IMR-90 (cell line): ENCODE data around the gene MON2. TPM values are rescaled to one million over a fixed set of nuclear protein-coding genes. Genes with fewer than 3 reads are reported as not detected.
A peak's percentile ranks its signal among the peaks of the same experiment; 100 is the strongest.

Source experiments
- ATAC-seq: fragments of 200-7000 bp; cut with Tn5 transposase; 2 replicates; pipeline ENCODE4 v1.9.1; 2020; ENCODE audit warnings: low read depth, mild to moderate bottlenecking, moderate library complexity
- BruUV-seq: library from RNA; stranded (reverse); fragments of 400-500 nt; replicated peaks from 2 replicates; lab custom pipeline; 2021; lab: Mats Ljungman, UMichigan
- CTCF ChIA-PET: fragments of 300-600 bp; formaldehyde crosslinking; extraction: SDS; loops from one replicate; lab custom pipeline; 2021; ENCODE audit warnings: antibody characterized with exemption; lab: Yijun Ruan, JAX
- POLR2A ChIA-PET: fragments of 300-600 bp; sonication (Branson Sonifier 250); formaldehyde crosslinking; loops from one replicate; lab custom pipeline; 2022; ENCODE audit warnings: antibody characterized with exemption; ENCODE audit not compliant: unreplicated experiment; lab: Charles Lee
- DNase-seq: peaks from one replicate; pipeline ENCODE4 v3.0.0; 2013
- H2AFZ ChIP-seq: replicated peaks from 2 replicates; pipeline ENCODE3; 2013; ENCODE audit warnings: low read length, mild to moderate bottlenecking; ENCODE audit not compliant: poor library complexity
- H2AK5ac ChIP-seq: 2 replicates; pipeline ENCODE4 v1.6.1; 2013; ENCODE audit warnings: low read depth, low read length, inconsistent platforms
- H2AK9ac ChIP-seq: replicated peaks from 2 replicates; pipeline ENCODE3; 2013; ENCODE audit warnings: mild to moderate bottlenecking, low read depth, low read length, moderate library complexity; ENCODE audit not compliant: poor library complexity
- H2BK120ac ChIP-seq: 2 replicates; pipeline ENCODE4 v1.6.1; 2013; ENCODE audit warnings: low read depth, low read length, inconsistent platforms
- H2BK15ac ChIP-seq: 3 replicates; pipeline ENCODE4 v1.6.1; 2013; ENCODE audit warnings: low read depth, low read length, inconsistent platforms
- H2BK20ac ChIP-seq: 2 replicates; pipeline ENCODE4 v1.6.1; 2013; ENCODE audit warnings: low read depth, mild to moderate bottlenecking, inconsistent platforms, low read length, moderate library complexity
- H2BK5ac ChIP-seq: 2 replicates; pipeline ENCODE4 v1.6.1; 2013; ENCODE audit warnings: mild to moderate bottlenecking, low read depth, low read length, inconsistent platforms; ENCODE audit not compliant: poor library complexity, severe bottlenecking
- H3K14ac ChIP-seq: replicated peaks from 2 replicates; pipeline ENCODE4 v1.6.1; 2013; ENCODE audit warnings: low read depth, low read length, inconsistent platforms
- H3K18ac ChIP-seq: 2 replicates; pipeline ENCODE4 v1.6.1; 2013; ENCODE audit warnings: low read depth, low read length, control low read depth
- H3K23ac ChIP-seq: 2 replicates; pipeline ENCODE4 v1.6.1; 2013; ENCODE audit warnings: low read depth, low read length, inconsistent platforms
- H3K27ac ChIP-seq: 2 replicates; pipeline ENCODE4 v1.5.1; 2013; ENCODE audit warnings: mild to moderate bottlenecking, control low read depth, low read length; ENCODE audit not compliant: insufficient read depth
- H3K27me3 ChIP-seq: 2 replicates; pipeline ENCODE4 v1.6.1; 2013; ENCODE audit warnings: low read length; ENCODE audit not compliant: control insufficient read depth, insufficient read depth
- H3K36me3 ChIP-seq: 2 replicates; pipeline ENCODE4 v1.6.1; 2013; ENCODE audit warnings: low read length, mixed read lengths; ENCODE audit not compliant: control insufficient read depth, insufficient read depth
- H3K4ac ChIP-seq: 2 replicates; pipeline ENCODE4 v1.6.1; 2013; ENCODE audit warnings: low read depth, low read length, inconsistent platforms
- H3K4me1 ChIP-seq: 2 replicates; pipeline ENCODE4 v1.6.1; 2013; ENCODE audit warnings: low read length, mixed read lengths; ENCODE audit not compliant: control insufficient read depth, insufficient read depth
- H3K4me2 ChIP-seq: 2 replicates; pipeline ENCODE4 v1.6.1; 2013; ENCODE audit warnings: low read depth, mild to moderate bottlenecking, control low read depth, low read length, moderate library complexity
- H3K4me3 ChIP-seq: 2 replicates; pipeline ENCODE4 v1.5.1; 2013; ENCODE audit warnings: low read depth, mild to moderate bottlenecking, control low read depth, low read length, moderate library complexity; ENCODE audit not compliant: insufficient read depth
- H3K56ac ChIP-seq: 2 replicates; pipeline ENCODE4 v1.6.1; 2013; ENCODE audit warnings: low read length, inconsistent platforms; ENCODE audit not compliant: insufficient read depth; ENCODE audit errors: extremely low read depth
- H3K79me1 ChIP-seq, 2 experiments: 2 replicates each; pipeline ENCODE4 v1.6.1; 2013; ENCODE audit warnings: low read length in 2 of 2, inconsistent platforms in 1 of 2, low read depth in 1 of 2
- H3K9ac ChIP-seq: 2 replicates; pipeline ENCODE4 v1.6.1; 2013; ENCODE audit warnings: low read depth, low read length, control low read depth
- H3K9me1 ChIP-seq: 2 replicates; pipeline ENCODE4 v1.6.1; 2013; ENCODE audit warnings: low read length, inconsistent platforms; ENCODE audit not compliant: insufficient read depth
- H3K9me3 ChIP-seq: 2 replicates; pipeline ENCODE4 v1.6.1; 2013; ENCODE audit warnings: low read length; ENCODE audit not compliant: control insufficient read depth, insufficient read depth
- H4K20me1 ChIP-seq: 2 replicates; pipeline ENCODE4 v1.6.1; 2013; ENCODE audit warnings: low read length, inconsistent platforms; ENCODE audit not compliant: insufficient read depth
- H4K5ac ChIP-seq: 2 replicates; pipeline ENCODE4 v1.6.1; 2013; ENCODE audit warnings: mild to moderate bottlenecking, low read depth, low read length, control low read depth
- H4K8ac ChIP-seq, 2 experiments: 2 replicates each; pipeline ENCODE4 v1.6.1; 2013; ENCODE audit warnings: low read depth in 2 of 2, low read length in 2 of 2, control low read depth in 1 of 2, inconsistent platforms in 1 of 2
- H4K91ac ChIP-seq: 2 replicates; pipeline ENCODE4 v1.6.1; 2013; ENCODE audit warnings: low read depth, low read length, inconsistent platforms; ENCODE audit not compliant: insufficient read depth
- BHLHE40 ChIP-seq: fragments of 150-350 bp; IDR thresholded peaks from 2 replicates; pipeline ENCODE4 v1.6.1; 2016; ENCODE audit warnings: mild to moderate bottlenecking, low read depth, low read length
- CEBPB ChIP-seq: IDR thresholded peaks from 2 replicates; pipeline ENCODE4 v1.6.1; 2012; ENCODE audit warnings: low read depth, low read length, improper control_type of control experiment
- MAFK ChIP-seq: IDR thresholded peaks from 2 replicates; pipeline ENCODE4 v1.6.1; 2012; ENCODE audit warnings: low read depth, low read length, improper control_type of control experiment
- MAZ ChIP-seq: IDR thresholded peaks from 2 replicates; pipeline ENCODE4 v1.6.1; 2012; ENCODE audit warnings: low read depth, mild to moderate bottlenecking, low read length, improper control_type of control experiment, moderate library complexity, borderline replicate concordance
- NFE2L2 ChIP-seq: fragments of 150-350 bp; IDR thresholded peaks from 2 replicates; pipeline ENCODE4 v1.6.1; 2016; ENCODE audit warnings: low read depth, mild to moderate bottlenecking, low read length
- WGBS, 2 experiments: methylation state at CpG; one replicate each; pipeline versions ENCODE4 v1.1.5 to v1.1.7; 2013; ENCODE audit warnings: missing lambda C conversion rate in 2 of 2; ENCODE audit not compliant: insufficient read length in 1 of 2; ENCODE audit errors: extremely low coverage in 2 of 2; 5-methylcytosine and 5-hydroxymethylcytosine counted together
- dilution Hi-C: fragments of 300-500 bp; cut with HindIII; formaldehyde crosslinking; loops from one replicate; pipeline ENCODE4 v1.14.3; 2018; ENCODE audit warnings: low sequenced_read_pairs; ENCODE audit not compliant: unreplicated experiment
- in situ Hi-C: fragments of 300-500 bp; cut with MboI; formaldehyde crosslinking; loops from 3 replicates; pipeline ENCODE4 v1.14.3; 2019; ENCODE audit warnings: low sequenced_read_pairs, inconsistent platforms, mixed read lengths
- intact Hi-C: fragments of 100-400 bp; cut with micrococcal nuclease; formaldehyde crosslinking; loops from 2 replicates; pipeline ENCODE4 v1.10.0; 2022
- polyA plus RNA-seq, 3 experiments: library from polyadenylated mRNA; depleted of rRNA; stranded (reverse); fragments of >200 nt; gene quantifications; 2 replicates each; pipeline ENCODE4 v1.2.3, GENCODE V29; 2012; ENCODE audit warnings: low replicate concordance in 1 of 3
- total RNA-seq: library from RNA; depleted of rRNA; stranded (reverse); fragments of >200 nt; gene quantifications from 2 replicates; pipeline ENCODE4 v1.2.3, GENCODE V29; 2012

Gene MON2
- total and polyA plus RNA-seq, 2 of the 4 experiments (the other 2 are of a cell fraction) = 13.2 to 39.3 TPM

DNA sequence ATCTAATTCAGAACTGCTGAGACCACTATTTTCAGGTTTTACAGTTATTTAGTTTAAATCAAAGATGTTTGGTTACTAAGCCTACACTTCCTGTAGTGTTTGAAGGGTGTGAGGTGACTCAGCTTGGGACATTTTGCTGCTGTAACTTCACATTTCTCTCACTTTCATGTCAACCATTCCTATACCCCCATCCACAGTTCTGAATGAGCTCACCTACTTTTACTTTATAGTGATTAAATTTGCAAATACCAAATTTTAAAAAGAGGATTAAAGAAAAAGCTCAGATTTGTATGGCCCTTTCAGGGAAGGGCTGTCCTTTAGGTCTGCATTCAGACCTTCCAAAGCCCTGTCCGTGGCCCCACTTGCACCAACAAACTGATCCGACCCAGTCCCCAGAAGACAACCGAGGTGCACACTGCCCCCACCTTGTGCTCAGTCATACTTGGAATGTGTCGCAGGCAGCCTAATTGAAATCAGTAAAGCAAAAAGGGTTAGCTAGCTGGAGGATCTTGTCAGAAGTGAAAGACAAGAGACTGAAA is 174.4 kb downstream of the MON2 start:
- Histone ChIP-seq H2AFZ (peak overlapping the region; percentile 9), H4K5ac (no peak overlapping the region)

More for the DNA sequence above, 174.4 kb downstream of the MON2 start:
- Histone ChIP-seq H2BK5ac (no peak overlapping the region), H3K4me1 (peaks cover 4% of the 10 kb centered on the region), H3K27me3 (peaks cover 3% of the 10 kb centered on the region; the same call in 1 of the 2 replicates), H4K91ac (no peak overlapping the region), H3K4me3 (no peak overlapping the region), H2BK15ac (0 out of 3 replicates have a peak overlapping the region, but pooled peaks have one; percentile 5), H3K23ac (no peak overlapping the region), H2AK5ac (no peak overlapping the region), H3K9ac (no peak overlapping the region), H3K9me3 (no peaks in the 10 kb centered on the region), H3K4me2 (no peak overlapping the region), H4K8ac (no peak overlapping the region), H3K9me1 (0 out of 2 replicates have a peak, but pooled peaks cover 3% of the 10 kb centered on the region), H3K56ac (no peak overlapping the region), H4K20me1 (no peaks in the 10 kb centered on the region), H3K27ac (no peak overlapping the region), H2BK120ac (peak overlapping the region; percentile 51; the same call in 1 of the 2 replicates), H2BK20ac (peak overlapping the region; percentile 43; the same call in 1 of the 2 replicates), H3K4ac (0 out of 2 replicates have a peak overlapping the region, but pooled peaks have one; percentile 15), H2AK9ac (no peak overlapping the region), H3K79me1 (no peaks in the 10 kb centered on the region), H3K36me3 (no peaks in the 10 kb centered on the region), H3K14ac (no peak overlapping the region), H3K18ac (no peak overlapping the region)
- CTCF ChIA-PET = interaction anchor here (0.7 to 1.2 kb wide), 2 partner anchors 90 to 422 kb away, joined by 4 to 6 read pairs; no protein-coding TSS in a partner anchor
- POLR2A ChIA-PET = no interaction called here
- WGBS, 2 experiments = 70% methylated on average over 3 of the region's 4 CpGs; no CpG with 5 or more reads in 1 of the 2 experiments
- no TSS peak for BruUV-seq
- in situ Hi-C loops = no loop called here
- ATAC-seq (peak; percentile 77), DNase-seq (peak; percentile 68)
- TF ChIP-seq BHLHE40 (no peak), NFE2L2 (no peak), CEBPB (0 out of 2 replicates have a peak, but pooled peaks have one; percentile 9), MAZ (no peak), MAFK (0 out of 2 replicates have a peak, but pooled peaks have one; percentile 26)
- dilution Hi-C loops = no loop called here
- intact Hi-C loops = no loop called here
